Esophagus squamous epithelium (tissue), 4 donors: ENCODE results near the gene ADAM23.

Experiments
- CTCF ChIP-seq, 6 experiments: fragments of 450-650 bp in 4 of 6; fragments of 200-600 bp in 2 of 6; sonication (generic) in 2 of 6; IDR thresholded peaks; one replicate each; pipeline ENCODE4 v1.5.1; 2016 to 2019; ENCODE audit warnings: antibody characterized with exemption in 6 of 6, mild to moderate bottlenecking in 4 of 6, moderate library complexity in 4 of 6
- POLR2A ChIP-seq, 4 donors: fragments of 450-650 bp; IDR thresholded peaks; one replicate each; pipeline ENCODE4 v1.6.1; 2017; ENCODE audit warnings: antibody characterized with exemption in 4 of 4, mild to moderate bottlenecking in 4 of 4, moderate library complexity in 3 of 4

GRCh38 chr2:206585335-206585734, 142.0 kb downstream of the ADAM23 start:
- TF ChIP-seq CTCF (IDR thresholded peaks at IDR 0.05) = no peak
- no peak for TF ChIP-seq POLR2A (IDR thresholded peaks at IDR 0.05)
